OCI-LY1 (cell line): ENCODE data around the gene NUP153.

ENCODE experiments used
- H2AFZ ChIP-seq: fragments of 200-600 bp; sonication (generic), shearing (Covaris generic); 2 replicates; pipeline ENCODE4 v1.6.0; 2014; ENCODE audit warnings: antibody characterized with exemption, mild to moderate bottlenecking, low read length
- H3F3A ChIP-seq: fragments of 200-600 bp; sonication (generic), shearing (Covaris generic); 2 replicates; pipeline ENCODE4 v1.6.0; 2014; ENCODE audit warnings: mild to moderate bottlenecking, antibody characterized with exemption, low read length, moderate library complexity; ENCODE audit not compliant: insufficient read depth
- H3K27ac ChIP-seq: fragments of 200-600 bp; sonication (generic); 2 replicates; pipeline ENCODE4 v1.5.1; 2014; ENCODE audit warnings: low read length, mixed run types, mild to moderate bottlenecking, low read depth; ENCODE audit not compliant: poor library complexity, severe bottlenecking
- H3K27me3 ChIP-seq: fragments of 200-600 bp; sonication (generic); 2 replicates; pipeline ENCODE4 v1.6.0; 2014; ENCODE audit warnings: antibody characterized with exemption, mild to moderate bottlenecking, low read length, moderate library complexity; ENCODE audit not compliant: insufficient read depth
- H3K36me3 ChIP-seq: fragments of 200-600 bp; sonication (generic); 2 replicates; pipeline ENCODE4 v1.6.1; 2014; ENCODE audit warnings: mild to moderate bottlenecking, antibody characterized with exemption, low read length, moderate library complexity, mixed read lengths; ENCODE audit not compliant: insufficient read depth
- H3K4me1 ChIP-seq: fragments of 200-600 bp; sonication (generic); 2 replicates; pipeline ENCODE4 v1.5.1; 2014; ENCODE audit warnings: mild to moderate bottlenecking, low read length, moderate library complexity; ENCODE audit not compliant: insufficient read depth, severe bottlenecking
- H3K4me2 ChIP-seq: fragments of 200-600 bp; sonication (generic), shearing (Covaris generic); 2 replicates; pipeline ENCODE4 v1.6.1; 2014; ENCODE audit warnings: low read length
- H3K4me3 ChIP-seq: fragments of 200-600 bp; sonication (generic); 2 replicates; pipeline ENCODE4 v1.5.1; 2014; ENCODE audit warnings: low read length, low read depth, mild to moderate bottlenecking, mixed read lengths; ENCODE audit not compliant: poor library complexity, severe bottlenecking
- H3K79me2 ChIP-seq: fragments of 200-600 bp; shearing (Covaris generic); 2 replicates; pipeline ENCODE4 v1.6.1; 2016; ENCODE audit warnings: mixed run types, low read length, mixed read lengths; ENCODE audit not compliant: insufficient read depth
- H3K9ac ChIP-seq: fragments of 200-600 bp; sonication (generic), shearing (Covaris generic); 2 replicates; pipeline ENCODE4 v1.6.1; 2014; ENCODE audit warnings: mild to moderate bottlenecking, low read length, mixed read lengths
- H3K9me2 ChIP-seq: fragments of 200-600 bp; sonication (generic), shearing (Covaris generic); 2 replicates; pipeline ENCODE4 v1.6.1; 2014; ENCODE audit warnings: low read depth, mild to moderate bottlenecking, low read length, mixed read lengths
- H3K9me3 ChIP-seq: fragments of 200-600 bp; shearing (Covaris generic); 2 replicates; pipeline ENCODE4 v1.6.1; 2014; ENCODE audit warnings: low read length, mixed read lengths
- H4K20me1 ChIP-seq: fragments of 200-600 bp; sonication (generic), shearing (Covaris generic); 2 replicates; pipeline ENCODE4 v1.6.0; 2016; ENCODE audit warnings: mild to moderate bottlenecking, low read length; ENCODE audit not compliant: insufficient read depth
- CTCF ChIP-seq: fragments of 200-600 bp; sonication (generic), shearing (Covaris generic); IDR thresholded peaks from 2 replicates; pipeline ENCODE4 v1.5.1; 2017; ENCODE audit warnings: mild to moderate bottlenecking, antibody characterized with exemption, low read length, moderate library complexity, mixed read lengths
- EZH2 ChIP-seq: fragments of 200-600 bp; sonication (generic), shearing (Covaris generic); IDR thresholded peaks from 2 replicates; pipeline ENCODE4 v1.8.0; 2017; ENCODE audit warnings: borderline replicate concordance, mixed run types, mild to moderate bottlenecking, antibody characterized with exemption, low read length, moderate library complexity, mixed read lengths

Gene NUP153

GRCh38 chr6:17672064-17672718 is 34.5 kb downstream of the NUP153 start:
- Histone ChIP-seq H3K4me2 (no peak overlapping the region), H3K9me3 (no peaks in the 10 kb centered on the region), H2AFZ (no peak overlapping the region), H3K9me2 (no peaks in the 10 kb centered on the region), H3K36me3 (peaks cover 95% of the 10 kb centered on the region), H4K20me1 (peaks cover 4% of the 10 kb centered on the region; the same call in 1 of the 2 replicates), H3F3A (no peaks in the 10 kb centered on the region), H3K27me3 (no peaks in the 10 kb centered on the region), H3K9ac (no peak overlapping the region), H3K79me2 (peaks cover 30% of the 10 kb centered on the region), H3K4me1 (no peaks in the 10 kb centered on the region), H3K27ac (no peak overlapping the region), H3K4me3 (no peak overlapping the region)
- TF ChIP-seq EZH2, result no peak
- no peak for TF ChIP-seq CTCF

- TF ChIP-seq CTCF, result no peak
- TF ChIP-seq EZH2, result no peak
- Histone ChIP-seq H2AFZ (no peak overlapping the region), H3K4me1 (no peaks in the 10 kb centered on the region), H3K9ac (no peak overlapping the region), H4K20me1 (no peaks in the 10 kb centered on the region; the same call in 1 of the 2 replicates), H3K4me2 (no peak overlapping the region), H3K27me3 (no peaks in the 10 kb centered on the region), H3K36me3 (peaks cover 96% of the 10 kb centered on the region), H3K9me3 (no peaks in the 10 kb centered on the region), H3K4me3 (no peak overlapping the region), H3K9me2 (no peaks in the 10 kb centered on the region), H3K79me2 (peaks cover 4% of the 10 kb centered on the region; the same call in 1 of the 2 replicates), H3K27ac (no peak overlapping the region), H3F3A (no peaks in the 10 kb centered on the region)
Measured at GRCh38 chr6:17666646-17667045, 40.1 kb downstream of the NUP153 start.

- Histone ChIP-seq H3K4me2 (no peak overlapping the region), H3K9ac (no peak overlapping the region), H3K9me2 (no peaks in the 10 kb centered on the region), H3K27me3 (no peaks in the 10 kb centered on the region), H3K4me3 (no peak overlapping the region), H3K27ac (no peak overlapping the region), H4K20me1 (no peaks in the 10 kb centered on the region; the same call in 1 of the 2 replicates), H3F3A (no peaks in the 10 kb centered on the region), H2AFZ (no peak overlapping the region), H3K4me1 (no peaks in the 10 kb centered on the region), H3K36me3 (peaks cover 96% of the 10 kb centered on the region), H3K9me3 (no peaks in the 10 kb centered on the region), H3K79me2 (peaks cover 7% of the 10 kb centered on the region; the same call in 1 of the 2 replicates)
- no peak for TF ChIP-seq CTCF
- TF ChIP-seq EZH2, result no peak
Measured at GRCh38 chr6:17665132-17665531, 41.6 kb downstream of the NUP153 start.
